Calu3 (cell line): ENCODE measurements around the gene HOXA11. TPM values are rescaled to one million over a fixed set of nuclear protein-coding genes. Genes with fewer than 3 reads are reported as not detected.

Source experiments
- BruUV-seq: library from RNA; stranded (reverse); fragments of 400-500 nt; replicated peaks from 2 replicates; lab custom pipeline; 2021; lab: Mats Ljungman, UMichigan
- CTCF ChIA-PET: fragments of 300-600 bp; sonication (Branson Sonifier 250); formaldehyde crosslinking; loops from one replicate; lab custom pipeline; 2022; ENCODE audit warnings: antibody characterized with exemption; lab: Charles Lee
- DNase-seq: peaks from one replicate; pipeline ENCODE4 v3.0.0; 2022
- H3K27ac Mint-ChIP-seq: one replicate; pipeline ENCODE4 v1.8.0; 2022; ENCODE audit warnings: mixed read lengths; ENCODE audit not compliant: unreplicated experiment
- H3K27me3 Mint-ChIP-seq: one replicate; pipeline ENCODE4 v1.8.0; 2022; ENCODE audit warnings: mixed read lengths; ENCODE audit not compliant: unreplicated experiment
- H3K36me3 Mint-ChIP-seq: one replicate; pipeline ENCODE4 v1.8.0; 2022; ENCODE audit warnings: mild to moderate bottlenecking, moderate library complexity, mixed read lengths; ENCODE audit not compliant: insufficient read depth, unreplicated experiment
- H3K4me1 Mint-ChIP-seq: one replicate; pipeline ENCODE4 v1.8.0; 2022; ENCODE audit warnings: mild to moderate bottlenecking, low read depth, mixed read lengths; ENCODE audit not compliant: unreplicated experiment
- H3K4me3 Mint-ChIP-seq: one replicate; pipeline ENCODE4 v1.8.0; 2022; ENCODE audit warnings: mild to moderate bottlenecking, low read depth, moderate library complexity, mixed read lengths; ENCODE audit not compliant: unreplicated experiment
- H3K9me3 Mint-ChIP-seq: one replicate; pipeline ENCODE4 v1.8.0; 2022; ENCODE audit warnings: low read depth, mixed read lengths; ENCODE audit not compliant: unreplicated experiment
- intact Hi-C: fragments of 100-400 bp; cut with micrococcal nuclease; formaldehyde crosslinking; loops from one replicate; pipeline ENCODE4 v1.10.0; 2022; ENCODE audit not compliant: unreplicated experiment
- total RNA-seq: library from RNA; stranded (reverse); gene quantifications from 2 replicates; pipeline ENCODE4 v1.2.3, GENCODE V29; 2022
- TF ChIP-seq, protein P1 (sequence below): fragments of 200-600 bp; IDR thresholded peaks from one replicate; pipeline ENCODE4 v1.8.0; 2022; ENCODE audit warnings: antibody characterized with exemption; ENCODE audit not compliant: unreplicated experiment

HOXA11 gene
- total RNA-seq, 1 experiment from 2014 or later, result 0.54 TPM

DNA sequence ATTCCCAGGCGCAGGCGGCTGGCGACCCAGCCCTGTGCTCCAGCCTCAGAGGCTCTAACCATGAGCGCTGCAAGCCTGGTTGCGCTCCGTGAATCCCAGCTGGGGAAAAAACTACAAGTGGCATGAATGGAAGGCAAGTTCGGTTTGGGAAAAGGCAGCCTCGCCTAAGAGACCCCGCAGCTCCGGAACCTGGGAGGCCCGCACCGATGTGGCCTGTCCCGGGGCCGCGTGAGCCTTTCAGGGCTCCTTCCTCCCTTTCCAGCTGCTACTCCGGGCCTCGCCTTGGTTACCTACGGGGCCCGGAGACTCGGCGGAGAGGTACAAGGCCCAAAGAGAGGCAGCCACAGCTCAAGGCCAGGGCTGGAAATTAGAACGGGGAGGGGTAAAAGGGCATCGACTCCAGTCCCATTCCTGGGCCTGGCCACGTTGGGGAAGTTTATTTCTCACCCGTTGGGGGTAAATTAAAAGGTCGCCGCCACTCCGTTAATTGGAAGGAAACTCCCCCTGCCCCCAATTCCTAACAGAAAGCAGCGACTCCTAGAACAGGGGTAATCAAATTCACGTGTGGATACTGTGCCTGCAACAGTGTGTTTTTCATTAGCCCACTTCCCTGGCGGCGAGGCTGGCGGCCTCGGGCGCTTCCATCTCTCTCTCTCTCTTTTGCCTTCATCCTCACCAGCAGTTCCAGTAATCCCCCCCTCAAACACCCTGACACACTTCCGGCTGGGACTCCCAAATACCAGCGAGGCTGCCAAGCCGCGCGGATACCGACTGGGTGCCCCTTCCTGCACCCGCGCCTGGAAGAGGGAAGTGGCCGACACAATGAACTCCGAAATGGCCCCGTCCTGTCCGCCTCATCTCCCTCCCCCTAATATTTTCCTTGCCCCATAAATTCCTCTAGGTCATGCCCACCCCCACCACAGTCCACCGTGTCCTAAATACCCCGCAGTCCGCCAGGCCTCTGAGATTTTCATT lies 18.2 kb downstream of the HOXA11 start:
- TF ChIP-seq, protein P1, sequence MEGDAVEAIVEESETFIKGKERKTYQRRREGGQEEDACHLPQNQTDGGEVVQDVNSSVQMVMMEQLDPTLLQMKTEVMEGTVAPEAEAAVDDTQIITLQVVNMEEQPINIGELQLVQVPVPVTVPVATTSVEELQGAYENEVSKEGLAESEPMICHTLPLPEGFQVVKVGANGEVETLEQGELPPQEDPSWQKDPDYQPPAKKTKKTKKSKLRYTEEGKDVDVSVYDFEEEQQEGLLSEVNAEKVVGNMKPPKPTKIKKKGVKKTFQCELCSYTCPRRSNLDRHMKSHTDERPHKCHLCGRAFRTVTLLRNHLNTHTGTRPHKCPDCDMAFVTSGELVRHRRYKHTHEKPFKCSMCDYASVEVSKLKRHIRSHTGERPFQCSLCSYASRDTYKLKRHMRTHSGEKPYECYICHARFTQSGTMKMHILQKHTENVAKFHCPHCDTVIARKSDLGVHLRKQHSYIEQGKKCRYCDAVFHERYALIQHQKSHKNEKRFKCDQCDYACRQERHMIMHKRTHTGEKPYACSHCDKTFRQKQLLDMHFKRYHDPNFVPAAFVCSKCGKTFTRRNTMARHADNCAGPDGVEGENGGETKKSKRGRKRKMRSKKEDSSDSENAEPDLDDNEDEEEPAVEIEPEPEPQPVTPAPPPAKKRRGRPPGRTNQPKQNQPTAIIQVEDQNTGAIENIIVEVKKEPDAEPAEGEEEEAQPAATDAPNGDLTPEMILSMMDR, result no peak
- Mint-ChIP-seq H3K4me1 (peaks cover 29% of the 10 kb centered on the region), H3K27ac (no peak overlapping the region), H3K9me3 (no peaks in the 10 kb centered on the region), H3K27me3 (no peaks in the 10 kb centered on the region), H3K4me3 (no peak overlapping the region), H3K36me3 (peaks cover 21% of the 10 kb centered on the region)
- CTCF ChIA-PET, result no interaction called here
- DNase-seq, result no peak
- no TSS peak for BruUV-seq
- intact Hi-C loops, result no loop called here

DNA sequence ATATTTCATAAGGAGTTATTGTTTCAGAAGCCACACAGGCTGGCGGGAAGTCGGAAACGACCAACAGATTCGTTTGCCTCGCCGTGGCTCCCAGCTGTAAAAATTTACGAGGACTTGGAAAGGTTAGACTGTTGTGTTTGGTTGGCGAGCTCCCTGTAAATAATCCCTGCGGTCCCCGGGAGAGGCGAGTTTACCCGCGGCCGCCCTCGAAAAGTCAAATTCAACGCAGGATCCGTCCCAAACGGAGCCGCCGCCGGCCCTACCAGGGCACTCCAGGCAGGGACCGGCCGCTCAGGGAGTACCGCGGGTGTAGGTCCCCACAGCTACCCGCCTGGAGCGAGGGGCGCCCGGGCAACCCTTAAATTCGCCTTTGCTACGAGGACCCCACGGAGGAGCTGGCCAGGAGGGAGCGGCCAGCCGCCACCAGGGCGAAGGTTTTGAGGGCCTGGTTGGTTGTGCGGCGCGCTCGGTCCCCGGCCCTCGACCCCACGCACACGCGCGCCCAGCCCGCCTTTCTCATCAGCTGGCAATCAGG lies 19.0 kb downstream of the HOXA11 start:
- H3K27ac Mint-ChIP-seq, result no peak overlapping the region
- DNase-seq, result no peak
- no peak overlapping the region for H3K4me3 Mint-ChIP-seq
- peaks cover 21% of the 10 kb centered on the region for H3K4me1 Mint-ChIP-seq
- no peaks in the 10 kb centered on the region for H3K9me3 Mint-ChIP-seq
- TF ChIP-seq, protein P1, result no peak
- peaks cover 17% of the 10 kb centered on the region for H3K36me3 Mint-ChIP-seq
- H3K27me3 Mint-ChIP-seq, result no peaks in the 10 kb centered on the region
- CTCF ChIA-PET, result no interaction called here
- BruUV-seq, result no TSS peak
- intact Hi-C loops, result no loop called here

- CTCF ChIA-PET, result no interaction called here
- Mint-ChIP-seq H3K27ac (no peak within 1 kb of the TSS), H3K4me3 (no peak within 1 kb of the TSS), H3K27me3 (no peaks in the 10 kb centered on the region), H3K36me3 (peaks cover 22% of the 10 kb centered on the region), H3K4me1 (peaks cover 15% of the 10 kb centered on the region), H3K9me3 (no peaks in the 10 kb centered on the region)
- intact Hi-C loops, result no loop called here
- TF ChIP-seq, protein P1, result no peak
- no TSS peak for BruUV-seq
- DNase-seq, result no peak
Measured at GRCh38 chr7:27165089-27165995, 19.7 kb downstream of the HOXA11 start, which contains the start of gene HOXA9. Gene HOXA9, minus strand, starts transcription at chr7:27165537. Its CDS starts 80 bp downstream, at chr7:27165457.
